HepG2 (cell line): Measurements from ENCODE around the gene TMEM59. TPM values are rescaled to one million over a fixed set of nuclear protein-coding genes. Genes with fewer than 3 reads are reported as not detected.

Experiments used
- ADNP ChIP-seq: sonication (generic); formaldehyde crosslinking; IDR thresholded peaks from 2 replicates; pipeline ENCODE4 v1.4.0; 2020; ENCODE audit warnings: missing genetic modification reagents
- KDM2A ChIP-seq: sonication (generic); formaldehyde crosslinking; IDR thresholded peaks from 2 replicates; pipeline ENCODE4 v1.4.0; 2020; ENCODE audit warnings: low read depth, missing genetic modification reagents, borderline replicate concordance
- KDM3A ChIP-seq: IDR thresholded peaks from 2 replicates; pipeline ENCODE4 v1.6.1; 2018; ENCODE audit warnings: low read depth, missing compliant biosample characterization
- MAF1 ChIP-seq: sonication (generic); formaldehyde crosslinking; IDR thresholded peaks from 2 replicates; pipeline ENCODE4 v1.5.0; 2020; ENCODE audit warnings: missing genetic modification reagents, borderline replicate concordance
- MAFG ChIP-seq: sonication (generic); formaldehyde crosslinking; IDR thresholded peaks from 2 replicates; pipeline ENCODE4 v1.5.1; 2020; ENCODE audit warnings: mild to moderate bottlenecking, missing genetic modification reagents
- MTA1 ChIP-seq: sonication (generic); formaldehyde crosslinking; IDR thresholded peaks from 2 replicates; pipeline ENCODE4 v1.4.0; 2020; ENCODE audit warnings: missing genetic modification reagents, mild to moderate bottlenecking, borderline replicate concordance
- NFE2 ChIP-seq: sonication (generic); formaldehyde crosslinking; IDR thresholded peaks from 2 replicates; pipeline ENCODE4 v1.4.0; 2020; ENCODE audit warnings: missing genetic modification reagents
- SUZ12 ChIP-seq: fragments of 150-350 bp; IDR thresholded peaks from 2 replicates; pipeline ENCODE4 v1.6.1; 2014; ENCODE audit warnings: low read depth, low read length
- WIZ ChIP-seq: sonication (generic); formaldehyde crosslinking; IDR thresholded peaks from 2 replicates; pipeline ENCODE4 v1.5.1; 2020; ENCODE audit warnings: mild to moderate bottlenecking, missing genetic modification reagents
- XBP1 ChIP-seq: sonication (generic); formaldehyde crosslinking; IDR thresholded peaks from 2 replicates; pipeline ENCODE4 v1.5.0; 2020; ENCODE audit warnings: missing genetic modification reagents
- ZIK1 ChIP-seq: sonication (generic); formaldehyde crosslinking; IDR thresholded peaks from 2 replicates; pipeline ENCODE4 v1.5.0; 2020; ENCODE audit warnings: mild to moderate bottlenecking, low read depth, missing genetic modification reagents, borderline replicate concordance
- ZNF274 ChIP-seq: sonication (generic); formaldehyde crosslinking; IDR thresholded peaks from 2 replicates; pipeline ENCODE4 v1.5.1; 2020; ENCODE audit warnings: mild to moderate bottlenecking, missing genetic modification reagents
- ZNF343 ChIP-seq: sonication (generic); formaldehyde crosslinking; IDR thresholded peaks from 2 replicates; pipeline ENCODE4 v1.4.0; 2020; ENCODE audit warnings: mild to moderate bottlenecking, missing genetic modification reagents
- ZNF577 ChIP-seq: sonication (generic); formaldehyde crosslinking; IDR thresholded peaks from 2 replicates; pipeline ENCODE4 v1.4.0; 2020; ENCODE audit warnings: mild to moderate bottlenecking, low read depth, missing genetic modification reagents, borderline replicate concordance
- ZSCAN12 ChIP-seq: sonication (generic); formaldehyde crosslinking; IDR thresholded peaks from 2 replicates; pipeline ENCODE4 v1.9.0; 2021; ENCODE audit warnings: mild to moderate bottlenecking, missing genetic modification reagents
- polyA plus RNA-seq, 8 experiments: library from polyadenylated mRNA; depleted of rRNA in 3 of 8; stranded (reverse) in 7 of 8; unstranded in 1 of 8; fragments of >200 nt; fragmentation: Illumina TruSeq in 4 of 8; extraction: Trizol in 4 of 8; gene quantifications; 2 replicates each; pipeline versions ENCODE4 v1.2.1 to v1.2.3, GENCODE V29; 2011 to 2016; ENCODE audit warnings: low read depth in 4 of 8, missing spikeins in 1 of 8, mixed read lengths in 1 of 8; ENCODE audit not compliant: insufficient read depth in 1 of 8
- total RNA-seq, 5 experiments: library from RNA; depleted of rRNA; stranded (reverse); fragments of >200 nt; fragmentation: Illumina TruSeq; extraction: Trizol; gene quantifications; 2 replicates each; pipeline ENCODE4 v1.2.3, GENCODE V29; 2016; ENCODE audit warnings: low read depth in 1 of 5
- TF ChIP-seq, protein P1 (sequence below): sonication (generic); formaldehyde crosslinking; IDR thresholded peaks from 2 replicates; pipeline ENCODE4 v1.5.0; 2020; ENCODE audit warnings: missing genetic modification reagents
- TF ChIP-seq, protein P2 (sequence below): sonication (generic); formaldehyde crosslinking; IDR thresholded peaks from 2 replicates; pipeline ENCODE4 v1.9.0; 2021; ENCODE audit warnings: missing genetic modification reagents, borderline replicate concordance
- TF ChIP-seq, protein P3 (sequence below): sonication (generic); formaldehyde crosslinking; IDR thresholded peaks from 2 replicates; pipeline ENCODE4 v1.4.0; 2020; ENCODE audit warnings: missing genetic modification reagents
- TF ChIP-seq, protein P4 (sequence below): sonication (generic); formaldehyde crosslinking; IDR thresholded peaks from 2 replicates; pipeline ENCODE4 v1.4.0; 2020; ENCODE audit warnings: mild to moderate bottlenecking, missing genetic modification reagents

TMEM59 gene
- total and polyA plus RNA-seq, 2 of the 13 experiments (the other 11 are each of a cell fraction or from before 2014, with no cell fraction given), result 147 to 363 TPM

DNA sequence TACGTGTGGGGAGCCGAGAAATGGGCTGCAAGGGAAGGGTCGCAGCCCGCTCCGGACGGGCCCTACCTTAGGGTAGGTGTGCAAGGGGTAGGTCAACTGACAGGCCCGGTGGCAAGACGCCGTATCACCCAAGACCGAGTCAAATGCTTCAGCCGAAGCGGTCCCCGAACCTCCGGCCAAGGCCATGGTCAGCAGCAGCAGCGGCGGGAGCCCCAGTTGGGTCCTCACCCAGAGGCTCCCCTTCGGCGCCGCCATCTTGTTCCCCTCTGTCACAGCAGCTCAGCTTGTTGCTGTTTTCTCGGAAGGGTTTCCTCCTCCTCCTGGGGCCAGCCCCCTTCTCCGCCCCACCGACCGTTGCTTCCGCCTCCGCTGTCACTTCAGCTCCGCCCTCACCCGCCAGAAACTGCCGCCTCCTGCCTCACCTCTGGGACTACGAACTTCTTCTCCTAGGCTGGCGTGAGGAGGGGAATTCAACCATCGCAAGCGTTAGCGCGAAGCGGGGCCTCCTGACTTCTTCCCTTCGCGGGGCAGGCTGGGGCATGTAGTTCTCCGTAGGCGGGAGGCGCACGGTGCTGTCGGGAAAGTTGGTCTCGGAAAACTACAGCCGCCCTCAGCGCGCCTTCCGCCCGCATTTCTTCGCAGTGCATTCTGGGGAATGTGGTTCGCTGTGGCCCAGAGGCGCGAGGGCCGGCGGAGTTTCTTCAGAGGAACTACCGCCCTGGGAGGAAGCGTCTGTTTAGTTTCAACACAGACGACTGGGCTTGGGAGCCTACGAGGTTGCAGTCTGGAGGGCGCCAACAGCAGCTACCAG lies at the start of gene TMEM59, which contains the start of gene TCEANC2 (continued):
- TF ChIP-seq, protein P1, sequence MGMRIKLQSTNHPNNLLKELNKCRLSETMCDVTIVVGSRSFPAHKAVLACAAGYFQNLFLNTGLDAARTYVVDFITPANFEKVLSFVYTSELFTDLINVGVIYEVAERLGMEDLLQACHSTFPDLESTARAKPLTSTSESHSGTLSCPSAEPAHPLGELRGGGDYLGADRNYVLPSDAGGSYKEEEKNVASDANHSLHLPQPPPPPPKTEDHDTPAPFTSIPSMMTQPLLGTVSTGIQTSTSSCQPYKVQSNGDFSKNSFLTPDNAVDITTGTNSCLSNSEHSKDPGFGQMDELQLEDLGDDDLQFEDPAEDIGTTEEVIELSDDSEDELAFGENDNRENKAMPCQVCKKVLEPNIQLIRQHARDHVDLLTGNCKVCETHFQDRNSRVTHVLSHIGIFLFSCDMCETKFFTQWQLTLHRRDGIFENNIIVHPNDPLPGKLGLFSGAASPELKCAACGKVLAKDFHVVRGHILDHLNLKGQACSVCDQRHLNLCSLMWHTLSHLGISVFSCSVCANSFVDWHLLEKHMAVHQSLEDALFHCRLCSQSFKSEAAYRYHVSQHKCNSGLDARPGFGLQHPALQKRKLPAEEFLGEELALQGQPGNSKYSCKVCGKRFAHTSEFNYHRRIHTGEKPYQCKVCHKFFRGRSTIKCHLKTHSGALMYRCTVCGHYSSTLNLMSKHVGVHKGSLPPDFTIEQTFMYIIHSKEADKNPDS (CRISPR knock-in tag), result no peak
- TF ChIP-seq MTA1 (CRISPR knock-in tag) (peak; percentile 55; the same call in 1 of the 2 replicates), ADNP (CRISPR knock-in tag) (no peak), SUZ12 (peak; percentile 95), MAF1 (CRISPR knock-in tag) (0 out of 2 replicates have a peak, but pooled peaks have one; percentile 12), KDM2A (CRISPR knock-in tag) (peak; percentile 66), ZIK1 (CRISPR knock-in tag) (0 out of 2 replicates have a peak, but pooled peaks have one; percentile 18), ZNF274 (peak; percentile 39; the same call in 1 of the 2 replicates), ZSCAN12 (CRISPR knock-in tag) (no peak), XBP1 (no peak), KDM3A (CRISPR knock-in tag) (0 out of 2 replicates have a peak, but pooled peaks have one; percentile 74), MAFG (CRISPR knock-in tag) (no peak), ZNF577 (CRISPR knock-in tag) (no peak), NFE2 (CRISPR knock-in tag) (no peak), ZNF343 (CRISPR knock-in tag) (0 out of 2 replicates have a peak, but pooled peaks have one; percentile 62), WIZ (CRISPR knock-in tag) (no peak)
- TF ChIP-seq, protein P2, sequence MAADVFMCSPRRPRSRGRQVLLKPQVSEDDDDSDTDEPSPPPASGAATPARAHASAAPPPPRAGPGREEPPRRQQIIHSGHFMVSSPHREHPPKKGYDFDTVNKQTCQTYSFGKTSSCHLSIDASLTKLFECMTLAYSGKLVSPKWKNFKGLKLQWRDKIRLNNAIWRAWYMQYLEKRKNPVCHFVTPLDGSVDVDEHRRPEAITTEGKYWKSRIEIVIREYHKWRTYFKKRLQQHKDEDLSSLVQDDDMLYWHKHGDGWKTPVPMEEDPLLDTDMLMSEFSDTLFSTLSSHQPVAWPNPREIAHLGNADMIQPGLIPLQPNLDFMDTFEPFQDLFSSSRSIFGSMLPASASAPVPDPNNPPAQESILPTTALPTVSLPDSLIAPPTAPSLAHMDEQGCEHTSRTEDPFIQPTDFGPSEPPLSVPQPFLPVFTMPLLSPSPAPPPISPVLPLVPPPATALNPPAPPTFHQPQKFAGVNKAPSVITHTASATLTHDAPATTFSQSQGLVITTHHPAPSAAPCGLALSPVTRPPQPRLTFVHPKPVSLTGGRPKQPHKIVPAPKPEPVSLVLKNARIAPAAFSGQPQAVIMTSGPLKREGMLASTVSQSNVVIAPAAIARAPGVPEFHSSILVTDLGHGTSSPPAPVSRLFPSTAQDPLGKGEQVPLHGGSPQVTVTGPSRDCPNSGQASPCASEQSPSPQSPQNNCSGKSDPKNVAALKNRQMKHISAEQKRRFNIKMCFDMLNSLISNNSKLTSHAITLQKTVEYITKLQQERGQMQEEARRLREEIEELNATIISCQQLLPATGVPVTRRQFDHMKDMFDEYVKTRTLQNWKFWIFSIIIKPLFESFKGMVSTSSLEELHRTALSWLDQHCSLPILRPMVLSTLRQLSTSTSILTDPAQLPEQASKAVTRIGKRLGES (CRISPR knock-in tag), result no peak
- TF ChIP-seq, protein P3, sequence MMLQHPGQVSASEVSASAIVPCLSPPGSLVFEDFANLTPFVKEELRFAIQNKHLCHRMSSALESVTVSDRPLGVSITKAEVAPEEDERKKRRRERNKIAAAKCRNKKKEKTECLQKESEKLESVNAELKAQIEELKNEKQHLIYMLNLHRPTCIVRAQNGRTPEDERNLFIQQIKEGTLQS (CRISPR knock-in tag), result no peak
- TF ChIP-seq, protein P4, sequence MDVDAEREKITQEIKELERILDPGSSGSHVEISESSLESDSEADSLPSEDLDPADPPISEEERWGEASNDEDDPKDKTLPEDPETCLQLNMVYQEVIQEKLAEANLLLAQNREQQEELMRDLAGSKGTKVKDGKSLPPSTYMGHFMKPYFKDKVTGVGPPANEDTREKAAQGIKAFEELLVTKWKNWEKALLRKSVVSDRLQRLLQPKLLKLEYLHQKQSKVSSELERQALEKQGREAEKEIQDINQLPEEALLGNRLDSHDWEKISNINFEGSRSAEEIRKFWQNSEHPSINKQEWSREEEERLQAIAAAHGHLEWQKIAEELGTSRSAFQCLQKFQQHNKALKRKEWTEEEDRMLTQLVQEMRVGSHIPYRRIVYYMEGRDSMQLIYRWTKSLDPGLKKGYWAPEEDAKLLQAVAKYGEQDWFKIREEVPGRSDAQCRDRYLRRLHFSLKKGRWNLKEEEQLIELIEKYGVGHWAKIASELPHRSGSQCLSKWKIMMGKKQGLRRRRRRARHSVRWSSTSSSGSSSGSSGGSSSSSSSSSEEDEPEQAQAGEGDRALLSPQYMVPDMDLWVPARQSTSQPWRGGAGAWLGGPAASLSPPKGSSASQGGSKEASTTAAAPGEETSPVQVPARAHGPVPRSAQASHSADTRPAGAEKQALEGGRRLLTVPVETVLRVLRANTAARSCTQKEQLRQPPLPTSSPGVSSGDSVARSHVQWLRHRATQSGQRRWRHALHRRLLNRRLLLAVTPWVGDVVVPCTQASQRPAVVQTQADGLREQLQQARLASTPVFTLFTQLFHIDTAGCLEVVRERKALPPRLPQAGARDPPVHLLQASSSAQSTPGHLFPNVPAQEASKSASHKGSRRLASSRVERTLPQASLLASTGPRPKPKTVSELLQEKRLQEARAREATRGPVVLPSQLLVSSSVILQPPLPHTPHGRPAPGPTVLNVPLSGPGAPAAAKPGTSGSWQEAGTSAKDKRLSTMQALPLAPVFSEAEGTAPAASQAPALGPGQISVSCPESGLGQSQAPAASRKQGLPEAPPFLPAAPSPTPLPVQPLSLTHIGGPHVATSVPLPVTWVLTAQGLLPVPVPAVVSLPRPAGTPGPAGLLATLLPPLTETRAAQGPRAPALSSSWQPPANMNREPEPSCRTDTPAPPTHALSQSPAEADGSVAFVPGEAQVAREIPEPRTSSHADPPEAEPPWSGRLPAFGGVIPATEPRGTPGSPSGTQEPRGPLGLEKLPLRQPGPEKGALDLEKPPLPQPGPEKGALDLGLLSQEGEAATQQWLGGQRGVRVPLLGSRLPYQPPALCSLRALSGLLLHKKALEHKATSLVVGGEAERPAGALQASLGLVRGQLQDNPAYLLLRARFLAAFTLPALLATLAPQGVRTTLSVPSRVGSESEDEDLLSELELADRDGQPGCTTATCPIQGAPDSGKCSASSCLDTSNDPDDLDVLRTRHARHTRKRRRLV (CRISPR knock-in tag), result peak; percentile 81
